ENCODE data around the gene DDAH1. TPM values are rescaled to one million over a fixed set of nuclear protein-coding genes. Genes with fewer than 3 reads are reported as not detected.

DDAH1 gene
- total and polyA plus RNA-seq, 2 of the 8 experiments (the other 6 are each of a cell fraction or from before 2014, with no cell fraction given), result 22.8 to 54.5 TPM

GRCh38 chr1:85314726-85315125 lies 150.2 kb downstream of the DDAH1 start:
- H3K27me3 ChIP-seq (replicated peaks in 1 of 4; ENCODE audit: control insufficient read depth in 3 of 4, extremely low read depth in 1 of 4, insufficient read depth in 3 of 4, low read length in 3 of 4), result no peaks in the 10 kb centered on the region
- H3K4me2 ChIP-seq (ENCODE audit: insufficient read depth in 1 of 2, low read depth in 2 of 2, low read length in 2 of 2), result no peak overlapping the region
- no peak overlapping the region for H2BK12ac ChIP-seq (ENCODE audit: low read depth, low read length)
- H3K9me3 ChIP-seq (ENCODE audit: insufficient read depth in 2 of 2, low read depth in 1 of 2, low read length in 1 of 2), result no peaks in the 10 kb centered on the region
- no peak overlapping the region for H2BK20ac ChIP-seq (ENCODE audit: low read length)
- H3K56ac ChIP-seq (replicated peaks; ENCODE audit: insufficient read length, low read depth, low read length), result no peak overlapping the region
- H2BK5ac ChIP-seq (ENCODE audit: low read depth, low read length), result no peak overlapping the region
- no peak overlapping the region for H4K5ac ChIP-seq (ENCODE audit: insufficient read length, low read depth, low read length)
- DNase-seq (ENCODE audit: low read depth in 1 of 2, low spot score in 2 of 2), result no peak
- CTCF ChIA-PET (ENCODE audit: partially characterized antibody), result interaction anchor here (1.0 kb wide), 1 partner anchor 378 kb away, joined by 5 read pairs; no protein-coding TSS in a partner anchor
- no peak overlapping the region for H3K23ac ChIP-seq (ENCODE audit: insufficient read length)
- H3K14ac ChIP-seq (ENCODE audit: insufficient read length), result no peak overlapping the region
- no peaks in the 10 kb centered on the region for H3K23me2 ChIP-seq (ENCODE audit: low read depth, low read length)
- no peaks in the 10 kb centered on the region for H3K4me1 ChIP-seq (replicated peaks in 1 of 4; ENCODE audit: control insufficient read depth in 3 of 4, insufficient read depth in 4 of 4, low read length in 3 of 4)
- peaks cover 0 to 1% of the 10 kb centered on the region in 2 experiments for H4K20me1 ChIP-seq (replicated peaks in 1 of 2; ENCODE audit: control insufficient read depth in 1 of 2, insufficient read depth in 2 of 2, low read length in 2 of 2)
- H3K9ac ChIP-seq (replicated peaks in 1 of 4; ENCODE audit: extremely low read depth in 1 of 4, low read depth in 3 of 4, low read length in 3 of 4), result no peak overlapping the region; a peak in 1 of 7 replicates
- no peak overlapping the region for H4K91ac ChIP-seq (replicated peaks; ENCODE audit: insufficient read length, low read length)
- no peak overlapping the region for H3K18ac ChIP-seq (ENCODE audit: extremely low read depth, low read length)
- no peaks in the 10 kb centered on the region; a peak in 1 of 8 replicates for H3K36me3 ChIP-seq (ENCODE audit: control insufficient read depth in 2 of 4, insufficient read depth in 4 of 4, low read length in 3 of 4)
- H2BK15ac ChIP-seq (ENCODE audit: low read length), result no peak overlapping the region
- H2AFZ ChIP-seq (ENCODE audit: low read length), result no peak overlapping the region
- no peak overlapping the region for H2AK5ac ChIP-seq (ENCODE audit: low read depth, low read length)
- POLR2A ChIA-PET (ENCODE audit: partially characterized antibody), result interaction anchor here (0.9 kb wide), 1 partner anchor 269 kb away, joined by 3 read pairs; no protein-coding TSS in a partner anchor
- no peak overlapping the region for H2BK120ac ChIP-seq (replicated peaks; ENCODE audit: low read depth, low read length)
- no peak overlapping the region for H3K4ac ChIP-seq (replicated peaks; ENCODE audit: insufficient read length, low read depth, low read length)
- FAIRE-seq, result no peak
- H4K8ac ChIP-seq (ENCODE audit: extremely low read depth, insufficient read depth, low read length), result no peak overlapping the region
- no peaks in the 10 kb centered on the region; the same call in 1 of the 2 replicates for H3K79me1 ChIP-seq (ENCODE audit: low read depth, low read length)
- no peak overlapping the region for H3K4me3 ChIP-seq (ENCODE audit: extremely low read depth in 1 of 4, insufficient read depth in 2 of 4, low read depth in 3 of 4, low read length in 4 of 4)
- H3K27ac ChIP-seq (ENCODE audit: low read depth, low read length), result no peak overlapping the region
- H3K79me2 ChIP-seq (ENCODE audit: control insufficient read depth in 1 of 2, insufficient read depth in 2 of 2, low read length in 2 of 2), result no peaks in the 10 kb centered on the region
- TF ChIP-seq SIN3A (conservative IDR thresholded peaks at IDR 0.05 in 1 of 2, IDR thresholded peaks at IDR 0.05 in 1 of 2; ENCODE audit: low read depth in 1 of 2, low read length in 2 of 2), result no peak
- TF ChIP-seq CREB1 (IDR thresholded peaks at IDR 0.05), result no peak
- no peak for TF ChIP-seq ATF3 (IDR thresholded peaks at IDR 0.05; ENCODE audit: insufficient read depth, low read depth, low read length)
- TF ChIP-seq RAD21 (IDR thresholded peaks at IDR 0.05 in 1 of 2, conservative IDR thresholded peaks at IDR 0.05 in 1 of 2; ENCODE audit: low read depth in 2 of 2, low read length in 2 of 2), result no peak
- TF ChIP-seq RFX5 (IDR thresholded peaks at IDR 0.05; ENCODE audit: borderline replicate concordance, low read depth, low read length), result no peak
- no peak for TF ChIP-seq TAF7 (optimal IDR thresholded peaks at IDR 0.05; ENCODE audit: borderline replicate concordance, low read depth, low read length)
- no peak for TF ChIP-seq BCL11A (IDR thresholded peaks at IDR 0.05; ENCODE audit: low read depth in 2 of 2, low read length in 2 of 2)
- TF ChIP-seq SP4 (IDR thresholded peaks at IDR 0.05; ENCODE audit: low read length), result no peak
- no peak for TF ChIP-seq MAFK (IDR thresholded peaks at IDR 0.05; ENCODE audit: low read depth, low read length)
- no peak for TF ChIP-seq TEAD4 (IDR thresholded peaks at IDR 0.05; ENCODE audit: low read depth, low read length)
- no peak for TF ChIP-seq TAF1 (IDR thresholded peaks at IDR 0.05; ENCODE audit: low read depth, low read length)
- TF ChIP-seq HDAC6 (IDR thresholded peaks at IDR 0.05; ENCODE audit: low read depth, low read length), result no peak
- no peak for TF ChIP-seq KDM4A (IDR thresholded peaks at IDR 0.05; ENCODE audit: low read depth, low read length, severe bottlenecking)
- TF ChIP-seq EP300 (IDR thresholded peaks at IDR 0.05; ENCODE audit: borderline replicate concordance in 1 of 2, low read depth in 2 of 2, low read length in 2 of 2), result no peak
